Astrocyte of the spinal cord (primary cell): ENCODE data around the gene ALOX12.
"Not testable (repeated sequence)": the region's sequence is repeated elsewhere in the genome, so short reads cannot be mapped to it uniquely, and the experiment has no call there.

Experiments used
- DNase-seq: peaks from one replicate; pipeline ENCODE4 v3.0.0; 2011; ENCODE audit warnings: low read depth, low spot score
- H3K4me3 ChIP-seq: 2 replicates; pipeline ENCODE4 v1.5.1; 2011; ENCODE audit warnings: low read depth, mild to moderate bottlenecking, low read length, moderate library complexity
- in situ Hi-C: cut with HindIII; loops from 2 replicates; pipeline ENCODE4 v1.10.0; 2017; ENCODE audit warnings: low sequenced_read_pairs
- TF ChIP-seq, protein P1 (sequence below): IDR thresholded peaks from 2 replicates; pipeline ENCODE4 v1.5.1; 2012; ENCODE audit warnings: low read depth, mild to moderate bottlenecking, low read length, inconsistent platforms

The ALOX12 gene

GRCh38 chr17:6969323-6969726 lies 26.5 kb upstream of the ALOX12 start:
- no peak for DNase-seq
- TF ChIP-seq, protein P1, sequence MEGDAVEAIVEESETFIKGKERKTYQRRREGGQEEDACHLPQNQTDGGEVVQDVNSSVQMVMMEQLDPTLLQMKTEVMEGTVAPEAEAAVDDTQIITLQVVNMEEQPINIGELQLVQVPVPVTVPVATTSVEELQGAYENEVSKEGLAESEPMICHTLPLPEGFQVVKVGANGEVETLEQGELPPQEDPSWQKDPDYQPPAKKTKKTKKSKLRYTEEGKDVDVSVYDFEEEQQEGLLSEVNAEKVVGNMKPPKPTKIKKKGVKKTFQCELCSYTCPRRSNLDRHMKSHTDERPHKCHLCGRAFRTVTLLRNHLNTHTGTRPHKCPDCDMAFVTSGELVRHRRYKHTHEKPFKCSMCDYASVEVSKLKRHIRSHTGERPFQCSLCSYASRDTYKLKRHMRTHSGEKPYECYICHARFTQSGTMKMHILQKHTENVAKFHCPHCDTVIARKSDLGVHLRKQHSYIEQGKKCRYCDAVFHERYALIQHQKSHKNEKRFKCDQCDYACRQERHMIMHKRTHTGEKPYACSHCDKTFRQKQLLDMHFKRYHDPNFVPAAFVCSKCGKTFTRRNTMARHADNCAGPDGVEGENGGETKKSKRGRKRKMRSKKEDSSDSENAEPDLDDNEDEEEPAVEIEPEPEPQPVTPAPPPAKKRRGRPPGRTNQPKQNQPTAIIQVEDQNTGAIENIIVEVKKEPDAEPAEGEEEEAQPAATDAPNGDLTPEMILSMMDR, result no peak
- H3K4me3 ChIP-seq, result no peak overlapping the region
- in situ Hi-C loops, result no loop called here

DNA sequence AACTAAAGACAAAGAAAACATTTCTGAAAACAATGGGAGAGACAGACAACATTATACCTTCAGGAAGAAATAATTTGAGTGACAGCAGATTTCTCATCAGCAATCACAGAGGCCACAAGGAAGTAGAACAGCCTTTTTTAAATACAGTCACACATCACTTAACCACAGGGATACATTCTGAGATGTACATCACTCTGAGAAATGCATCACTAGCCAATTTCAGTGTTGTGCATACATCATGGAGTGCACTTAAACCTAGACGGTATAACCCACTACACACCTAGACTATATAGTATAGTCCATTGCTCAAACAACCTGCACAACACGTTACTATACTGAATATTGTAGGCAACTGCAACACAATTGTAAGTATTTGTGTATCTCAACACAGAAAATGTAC lies 24.9 kb upstream of the ALOX12 start:
- in situ Hi-C loops, result no loop called here
- DNase-seq, result no peak
- TF ChIP-seq, protein P1, result no peak
- H3K4me3 ChIP-seq, result no peak overlapping the region

DNA sequence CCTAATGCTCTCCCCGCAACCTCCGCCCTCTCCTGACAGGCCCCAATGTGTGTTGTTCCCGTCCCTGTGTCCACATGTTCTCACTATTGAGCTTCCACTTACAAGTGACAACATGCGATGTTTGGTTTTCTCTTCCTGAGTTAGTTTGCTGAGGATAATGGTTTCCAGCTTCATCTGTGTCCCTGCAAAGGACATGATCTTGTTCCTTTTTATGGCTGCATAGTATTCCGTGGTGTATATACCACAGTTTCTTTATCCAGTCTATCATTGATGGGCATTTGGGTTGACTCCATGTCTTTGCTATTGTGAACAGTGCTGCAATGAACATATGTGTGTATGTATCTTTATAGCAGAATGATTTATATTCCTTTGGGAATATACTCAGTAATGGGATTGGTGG lies 16.4 kb upstream of the ALOX12 start:
- in situ Hi-C loops, DNase-seq, H3K4me3 ChIP-seq: not testable (repeated sequence)

GRCh38 chr17:6981426-6981825 lies 14.4 kb upstream of the ALOX12 start:
- in situ Hi-C loops, result no loop called here
- DNase-seq, result no peak
- H3K4me3 ChIP-seq, result no peak overlapping the region
- TF ChIP-seq, protein P1, result no peak

DNA sequence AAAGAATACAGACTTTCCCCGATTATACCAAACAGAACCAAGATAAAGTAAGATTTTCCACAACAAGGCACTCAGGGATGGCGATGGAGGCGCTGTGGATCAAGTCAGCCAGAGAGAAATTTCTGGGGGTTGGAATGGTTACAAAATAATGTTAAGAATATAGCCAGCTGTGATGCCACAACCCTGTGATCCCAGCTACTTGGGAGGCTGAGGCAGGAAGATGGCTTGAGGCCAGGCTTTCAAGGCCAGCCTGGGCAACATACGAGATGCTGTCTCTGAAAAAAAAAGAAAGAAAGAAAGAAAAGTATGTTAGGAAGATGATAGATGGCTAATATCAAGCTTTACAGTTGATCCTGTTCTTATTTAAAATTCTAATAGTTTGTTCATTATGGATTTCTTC lies 10.6 kb upstream of the ALOX12 start:
- in situ Hi-C loops, result no loop called here
- TF ChIP-seq, protein P1, result no peak
- DNase-seq, result no peak
- no peak overlapping the region for H3K4me3 ChIP-seq

- no peak for DNase-seq
- H3K4me3 ChIP-seq, result no peak overlapping the region
- TF ChIP-seq, protein P1, result no peak
- in situ Hi-C loops, result no loop called here
Measured at GRCh38 chr17:6986676-6987075, 9.2 kb upstream of the ALOX12 start.

DNA sequence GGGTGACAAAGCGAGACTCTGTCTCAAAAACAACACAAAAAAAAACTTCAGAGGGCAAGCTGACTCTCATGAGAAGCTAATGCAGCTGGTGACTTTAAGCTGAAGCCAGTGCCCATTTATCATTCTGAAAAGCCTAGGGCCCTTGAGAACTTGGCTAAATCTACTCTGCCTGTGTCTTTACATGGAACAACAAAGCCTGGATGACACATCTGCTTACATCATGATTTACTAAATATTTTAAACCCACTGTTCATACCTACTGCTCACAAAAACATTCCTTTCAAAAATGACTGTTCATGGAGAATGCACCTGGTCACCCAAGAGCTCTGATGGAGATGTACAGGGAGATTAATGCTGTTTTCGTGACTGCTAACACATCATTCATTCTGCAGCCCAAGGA lies 6.1 kb upstream of the ALOX12 start:
- in situ Hi-C loops, result no loop called here
- TF ChIP-seq, protein P1, result no peak
- H3K4me3 ChIP-seq, result no peak overlapping the region
- DNase-seq, result no peak

- in situ Hi-C loops, DNase-seq, H3K4me3 ChIP-seq: not testable (repeated sequence)
Measured at GRCh38 chr17:6993613-6994056, 2.2 kb upstream of the ALOX12 start.
